HCT116 (cell line): ENCODE measurements around the gene SYP. TPM values are rescaled to one million over a fixed set of nuclear protein-coding genes. Genes with fewer than 3 reads are reported as not detected.

ENCODE experiments used
- ATAC-seq: fragments of 200-7000 bp; cut with Tn5 transposase; 2 replicates; pipeline ENCODE4 v1.9.1; 2020; ENCODE audit warnings: mild to moderate bottlenecking, moderate library complexity
- BruUV-seq: library from RNA; stranded (reverse); fragments of 400-500 nt; replicated peaks from 2 replicates; lab custom pipeline; 2021; lab: Mats Ljungman, UMichigan
- CTCF ChIA-PET: fragments of 300-600 bp; sonication (Branson Sonifier 250); formaldehyde crosslinking; loops from one replicate; lab custom pipeline; 2021; ENCODE audit warnings: antibody characterized with exemption; lab: Charles Lee
- POLR2A ChIA-PET: fragments of 300-600, 350-600 bp; sonication (Branson Sonifier 250); formaldehyde crosslinking; loops from one replicate; lab custom pipeline; 2021; ENCODE audit warnings: antibody characterized with exemption; lab: Charles Lee
- RAD21 ChIA-PET, 2 experiments: fragments of 300-600 bp; sonication (Branson Sonifier 250); formaldehyde crosslinking; loops; one replicate each; lab custom pipeline; 2023; ENCODE audit warnings: low total read pairs in 2 of 2; ENCODE audit not compliant: uncharacterized antibody in 2 of 2, unreplicated experiment in 2 of 2, low non-redundant PET in 1 of 2; lab: Charles Lee
- DNase-seq: peaks from one replicate; pipeline ENCODE4 v3.0.0-alpha.2; 2010; ENCODE audit warnings: low read depth, low spot score
- H2AFZ ChIP-seq: fragments of 200-600 bp; shearing (Covaris generic), sonication (generic); 2 replicates; pipeline ENCODE4 v1.6.1; 2017; ENCODE audit warnings: low read depth, mixed run types, mixed read lengths, antibody characterized with exemption, low read length; ENCODE audit not compliant: poor library complexity, severe bottlenecking
- H3K27ac ChIP-seq: 2 replicates; pipeline ENCODE4 v1.5.1; 2012; ENCODE audit warnings: low read depth, low read length
- H3K27me3 ChIP-seq: fragments of 200-600 bp; sonication (generic); 2 replicates; pipeline ENCODE4 v1.6.1; 2016; ENCODE audit warnings: mixed run types, low read length, mixed read lengths; ENCODE audit not compliant: insufficient read depth
- H3K36me3 ChIP-seq, 2 experiments: fragments of 200-500 bp in 1 of 2; fragments of 200-600 bp in 1 of 2; sonication (Bioruptor generic) in 1 of 2; sonication (generic) in 1 of 2; 2 replicates each; pipeline versions ENCODE4 v1.5.1 to v1.6.1; 2014 to 2016; ENCODE audit warnings: low read length in 2 of 2, inconsistent platforms in 1 of 2, mixed read lengths in 1 of 2, mixed run types in 1 of 2; ENCODE audit not compliant: insufficient read depth in 2 of 2, control insufficient read depth in 1 of 2
- H3K4me1 ChIP-seq, 2 experiments: fragments of 200-600 bp in 1 of 2; sonication (generic) in 1 of 2; 2 replicates each; pipeline versions ENCODE4 v1.5.1 to v1.6.1; 2012 to 2017; ENCODE audit warnings: low read length in 2 of 2, inconsistent platforms in 1 of 2, mild to moderate bottlenecking in 1 of 2, mixed read lengths in 1 of 2, mixed run types in 1 of 2, moderate library complexity in 1 of 2; ENCODE audit not compliant: insufficient read depth in 2 of 2, control insufficient read depth in 1 of 2
- H3K4me2 ChIP-seq: fragments of 200-600 bp; sonication (generic); 2 replicates; pipeline ENCODE4 v1.6.1; 2017; ENCODE audit warnings: mixed run types, low read length, mixed read lengths
- H3K4me3 ChIP-seq, 2 experiments: fragments of 200-600 bp in 1 of 2; sonication (generic) in 1 of 2; replicated peaks in 1 of 2; 2 replicates each; pipeline ENCODE4 v1.5.1; 2011 to 2016; ENCODE audit warnings: low read length in 2 of 2, control low read depth in 1 of 2, low read depth in 1 of 2, mild to moderate bottlenecking in 1 of 2, mixed read lengths in 1 of 2, mixed run types in 1 of 2
- H3K79me2 ChIP-seq: fragments of 200-600 bp; sonication (generic); 2 replicates; pipeline ENCODE4 v1.6.1; 2017; ENCODE audit warnings: mild to moderate bottlenecking, mixed run types, low read length, moderate library complexity, mixed read lengths; ENCODE audit not compliant: insufficient read depth
- H3K9ac ChIP-seq: fragments of 200-600 bp; sonication (generic); 2 replicates; pipeline ENCODE4 v1.6.1; 2016; ENCODE audit warnings: low read length, mixed read lengths
- H3K9me2 ChIP-seq: fragments of 200-600 bp; sonication (generic), shearing (Covaris generic); 2 replicates; pipeline ENCODE4 v1.6.1; 2017; ENCODE audit warnings: mixed run types, mild to moderate bottlenecking, moderate library complexity; ENCODE audit not compliant: insufficient read depth
- H3K9me3 ChIP-seq, 2 experiments: fragments of 200-500 bp in 1 of 2; fragments of 200-600 bp in 1 of 2; sonication (Bioruptor generic) in 1 of 2; sonication (generic) in 1 of 2; 2 replicates each; pipeline ENCODE4 v1.6.1; 2014 to 2017; ENCODE audit warnings: low read length in 2 of 2, mixed read lengths in 2 of 2, inconsistent platforms in 1 of 2, low read depth in 1 of 2, mild to moderate bottlenecking in 1 of 2, mixed run types in 1 of 2, moderate library complexity in 1 of 2; ENCODE audit not compliant: control insufficient read depth in 1 of 2, insufficient read depth in 1 of 2
- H4K20me1 ChIP-seq: fragments of 200-600 bp; sonication (generic), shearing (Covaris generic); 2 replicates; pipeline ENCODE4 v1.6.1; 2017; ENCODE audit warnings: mixed run types, mild to moderate bottlenecking, moderate library complexity; ENCODE audit not compliant: insufficient read depth
- ATF3 ChIP-seq: IDR thresholded peaks from 2 replicates; pipeline ENCODE4 v1.6.1; 2012
- CEBPB ChIP-seq: IDR thresholded peaks from 2 replicates; pipeline ENCODE4 v1.6.1; 2012; ENCODE audit warnings: low read depth
- FOSL1 ChIP-seq: IDR thresholded peaks from 2 replicates; pipeline ENCODE4 v1.6.1; 2012; ENCODE audit warnings: low read depth
- POLR2AphosphoS5 ChIP-seq: IDR thresholded peaks from 2 replicates; pipeline ENCODE4 v1.6.1; 2011; ENCODE audit warnings: mild to moderate bottlenecking, low read depth, low read length, moderate library complexity
- RAD21 ChIP-seq: IDR thresholded peaks from 2 replicates; pipeline ENCODE4 v1.6.1; 2012; ENCODE audit warnings: low read depth, mild to moderate bottlenecking
- SIN3A ChIP-seq: IDR thresholded peaks from 2 replicates; pipeline ENCODE4 v1.6.1; 2012; ENCODE audit warnings: low read depth
- SP1 ChIP-seq: IDR thresholded peaks from 2 replicates; pipeline ENCODE4 v1.6.1; 2012; ENCODE audit warnings: low read depth
- SRF ChIP-seq: IDR thresholded peaks from 2 replicates; pipeline ENCODE4 v1.6.1; 2012; ENCODE audit warnings: low read depth
- TCF7L2 ChIP-seq: IDR thresholded peaks from 2 replicates; pipeline ENCODE4 v1.7.0; 2011; ENCODE audit warnings: borderline replicate concordance, inconsistent platforms; ENCODE audit not compliant: insufficient read depth, insufficient read length; ENCODE audit errors: extremely low read depth
- ZNF274 ChIP-seq: fragments of 200-500 bp; sonication (Bioruptor generic); IDR thresholded peaks from 2 replicates; pipeline ENCODE4 v1.6.1; 2014; ENCODE audit warnings: mild to moderate bottlenecking, low read depth, low read length, inconsistent platforms
- intact Hi-C: fragments of 100-400 bp; cut with micrococcal nuclease; formaldehyde crosslinking; loops from 2 replicates; pipeline ENCODE4 v1.10.0; 2022
- total RNA-seq: library from RNA; stranded (reverse); gene quantifications from one replicate; pipeline ENCODE4 v1.2.1, GENCODE V29; 2021; ENCODE audit not compliant: unreplicated experiment

SYP gene
- total RNA-seq, 1 experiment from 2014 or later: 1.2 TPM

GRCh38 chrX:49188468-49189076, 11.4 kb downstream of the SYP start:
- peaks cover 18 to 42% of the 10 kb centered on the region in 2 experiments for H3K4me1 ChIP-seq
- CTCF ChIA-PET: no interaction called here

GRCh38 chrX:49187526-49187925, 12.5 kb downstream of the SYP start:
- no peaks in the 10 kb centered on the region for H3K9me2 ChIP-seq
- BruUV-seq: no TSS peak
- H3K79me2 ChIP-seq: peaks cover 24% of the 10 kb centered on the region
- no peak overlapping the region for H3K9ac ChIP-seq
- DNase-seq (no peak), ATAC-seq (no peak)
- no peaks in the 10 kb centered on the region for H3K27me3 ChIP-seq
- ChIA-PET CTCF (interaction anchor here (0.6 kb wide), 1 partner anchor 637 kb away, joined by 3 read pairs; no protein-coding TSS in a partner anchor), POLR2A (no interaction called here), RAD21 (no interaction called here)
- no peaks in the 10 kb centered on the region for H3K9me3 ChIP-seq
- H2AFZ ChIP-seq: no peak overlapping the region
- TF ChIP-seq SP1 (no peak), ZNF274 (no peak), POLR2AphosphoS5 (no peak), RAD21 (no peak), ATF3 (no peak)
- intact Hi-C loops: no loop called here
- H3K4me1 ChIP-seq: peaks cover 17 to 42% of the 10 kb centered on the region in 2 experiments
- no peak overlapping the region for H3K4me2 ChIP-seq
- H4K20me1 ChIP-seq: no peaks in the 10 kb centered on the region
- no peak overlapping the region; the same call in 1 of the 2 replicates for H3K27ac ChIP-seq
- H3K36me3 ChIP-seq: peaks cover 0 to 3% of the 10 kb centered on the region in 2 experiments; a peak in 1 of 4 replicates
- H3K4me3 ChIP-seq: no peak overlapping the region

More at GRCh38 chrX:49188468-49189076, 11.4 kb downstream of the SYP start:
- intact Hi-C loops: no loop called here
- POLR2A ChIA-PET: no interaction called here
- no peak for DNase-seq
- Histone ChIP-seq H4K20me1 (no peaks in the 10 kb centered on the region), H2AFZ (no peak overlapping the region), H3K27ac (peak overlapping the region; percentile 64), H3K27me3 (no peaks in the 10 kb centered on the region), H3K4me2 (peak overlapping the region; percentile 25; the same call in 1 of the 2 replicates), H3K79me2 (peaks cover 20% of the 10 kb centered on the region), H3K36me3 (no peaks in the 10 kb centered on the region; a peak in 1 of 4 replicates), H3K9me3 (no peaks in the 10 kb centered on the region), H3K4me3 (no peak overlapping the region), H3K9ac (no peak overlapping the region), H3K9me2 (no peaks in the 10 kb centered on the region)
- BruUV-seq: no TSS peak
- TF ChIP-seq SRF (no peak), TCF7L2 (no peak), SIN3A (no peak), POLR2AphosphoS5 (no peak), FOSL1 (no peak), SP1 (no peak), ATF3 (no peak), CEBPB (no peak), RAD21 (no peak)
- no peak for ATAC-seq
- RAD21 ChIA-PET: no interaction called here
